Activated T-cell treated with anti-CD3 and anti-CD28 coated beads for 24 hours (primary cell): ENCODE measurements around the gene MTLN.
"Not testable (repeated sequence)": the region's sequence is repeated elsewhere in the genome, so short reads cannot be mapped to it uniquely, and the experiment has no call there.

Source experiments
- DNase-seq: peaks from one replicate; pipeline ENCODE4 v3.0.0-alpha.2; 2020; ENCODE audit warnings: low read depth

MTLN gene

GRCh38 chr2:110211938-110212858 lies at the start of gene MTLN:
TSS of gene MTLN (minus strand) at chr2:110212547. CDS start at chr2:110212525, 22 bp downstream.
- peak; percentile 39 for DNase-seq

- not testable (repeated sequence) for DNase-seq
These were observed 49.6 kb upstream of the MTLN start for GRCh38 chr2:110261910-110262309.

GRCh38 chr2:110248081-110248795 lies 35.9 kb upstream of the MTLN start:
- not testable (repeated sequence) for DNase-seq

GRCh38 chr2:110245488-110246435 lies 33.4 kb upstream of the MTLN start:
- DNase-seq: not testable (repeated sequence)

- not testable (repeated sequence) for DNase-seq
These were observed 30.9 kb upstream of the MTLN start for GRCh38 chr2:110243283-110243682.

GRCh38 chr2:110234514-110234913 lies 22.2 kb upstream of the MTLN start:
- not testable (repeated sequence) for DNase-seq

- DNase-seq: not testable (repeated sequence)
These were observed 17.5 kb upstream of the MTLN start for GRCh38 chr2:110229886-110230285.

- DNase-seq: not testable (repeated sequence)
These were observed 10.3 kb upstream of the MTLN start for GRCh38 chr2:110222626-110223025.

GRCh38 chr2:110221938-110222337 lies 9.6 kb upstream of the MTLN start:
- DNase-seq: no peak

- DNase-seq: no peak
These were observed 7.8 kb upstream of the MTLN start for GRCh38 chr2:110220190-110220564.

GRCh38 chr2:110219496-110220189 lies 7.3 kb upstream of the MTLN start:
- DNase-seq: no peak

- DNase-seq: not testable (repeated sequence)
These were observed 6.5 kb upstream of the MTLN start for GRCh38 chr2:110218889-110219288.

- DNase-seq: no peak
These were observed 4.5 kb upstream of the MTLN start for GRCh38 chr2:110216803-110217202.

GRCh38 chr2:110216199-110216598 lies 3.9 kb upstream of the MTLN start:
- DNase-seq: no peak

- DNase-seq: no peak
These were observed 3.3 kb upstream of the MTLN start for GRCh38 chr2:110215566-110216158.

GRCh38 chr2:110215091-110215490 lies 2.7 kb upstream of the MTLN start:
- DNase-seq: no peak

- DNase-seq: not testable (repeated sequence)
These were observed 1.2 kb upstream of the MTLN start for GRCh38 chr2:110213522-110213921.

GRCh38 chr2:110205660-110206455 lies 6.5 kb downstream of the MTLN start:
- no peak for DNase-seq

- peak; percentile 78 for DNase-seq
These were observed 7.7 kb downstream of the MTLN start, which contains the start of gene NPHP1 for GRCh38 chr2:110204408-110205385. TSS of gene NPHP1 (minus strand) at chr2:110205013. CDS start at chr2:110204968, 45 bp downstream.
